ENCODE data around the gene ANO10. TPM values are rescaled to one million over a fixed set of nuclear protein-coding genes. Genes with fewer than 3 reads are reported as not detected.
A peak's percentile ranks its signal among the peaks of the same experiment; 100 is the strongest.
"Not testable (repeated sequence)": the region's sequence is repeated elsewhere in the genome, so short reads cannot be mapped to it uniquely, and the experiment has no call there.

Gene ANO10
- total RNA-seq, 2 donors from 2014 or later: 9.6 to 11.3 TPM

GRCh38 chr3:43582866-43583265 is 38.9 kb downstream of the ANO10 start:
- TF ChIP-seq, protein P1, sequence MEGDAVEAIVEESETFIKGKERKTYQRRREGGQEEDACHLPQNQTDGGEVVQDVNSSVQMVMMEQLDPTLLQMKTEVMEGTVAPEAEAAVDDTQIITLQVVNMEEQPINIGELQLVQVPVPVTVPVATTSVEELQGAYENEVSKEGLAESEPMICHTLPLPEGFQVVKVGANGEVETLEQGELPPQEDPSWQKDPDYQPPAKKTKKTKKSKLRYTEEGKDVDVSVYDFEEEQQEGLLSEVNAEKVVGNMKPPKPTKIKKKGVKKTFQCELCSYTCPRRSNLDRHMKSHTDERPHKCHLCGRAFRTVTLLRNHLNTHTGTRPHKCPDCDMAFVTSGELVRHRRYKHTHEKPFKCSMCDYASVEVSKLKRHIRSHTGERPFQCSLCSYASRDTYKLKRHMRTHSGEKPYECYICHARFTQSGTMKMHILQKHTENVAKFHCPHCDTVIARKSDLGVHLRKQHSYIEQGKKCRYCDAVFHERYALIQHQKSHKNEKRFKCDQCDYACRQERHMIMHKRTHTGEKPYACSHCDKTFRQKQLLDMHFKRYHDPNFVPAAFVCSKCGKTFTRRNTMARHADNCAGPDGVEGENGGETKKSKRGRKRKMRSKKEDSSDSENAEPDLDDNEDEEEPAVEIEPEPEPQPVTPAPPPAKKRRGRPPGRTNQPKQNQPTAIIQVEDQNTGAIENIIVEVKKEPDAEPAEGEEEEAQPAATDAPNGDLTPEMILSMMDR (IDR thresholded peaks at IDR 0.05): no peak
- Histone ChIP-seq H3K27ac (peak overlapping the region in 1 of 2 donors; percentile 40), H3K4me1 (peaks cover 0 to 8% of the 10 kb centered on the region in 2 donors), H3K27me3 (no peaks in the 10 kb centered on the region), H3K9me3 (no peaks in the 10 kb centered on the region), H3K36me3 (no peaks in the 10 kb centered on the region), H3K4me3 (no peak overlapping the region)
- DNase-seq (ENCODE audit: low spot score): no peak

DNA sequence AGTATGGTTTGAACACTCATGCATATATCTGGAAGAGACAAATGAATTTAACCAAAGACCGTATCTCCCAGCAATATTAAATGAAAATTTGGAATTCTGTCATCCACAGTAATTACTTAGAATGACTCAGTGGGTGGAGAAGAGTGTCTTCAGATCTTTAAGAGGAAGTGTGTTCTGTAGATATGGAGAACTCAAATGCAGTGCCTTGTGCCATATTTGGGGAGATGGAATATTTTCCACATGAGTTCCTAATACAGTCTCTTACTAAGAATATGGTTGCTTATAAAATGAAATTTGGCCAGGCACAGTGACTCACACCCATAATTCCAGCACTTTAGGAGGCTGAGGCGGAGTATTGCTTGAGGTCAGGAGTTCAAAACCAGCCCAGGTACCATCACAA is 40.5 kb downstream of the ANO10 start:
- no peaks in the 10 kb centered on the region for H3K27me3 ChIP-seq
- H3K4me1 ChIP-seq: peaks cover 0 to 8% of the 10 kb centered on the region in 2 donors
- H3K36me3 ChIP-seq: peaks cover 8% of the 10 kb centered on the region

GRCh38 chr3:43580181-43580580 is 41.6 kb downstream of the ANO10 start:
- no peak overlapping the region for H3K27ac ChIP-seq
- peaks cover 10% of the 10 kb centered on the region for H3K36me3 ChIP-seq
- TF ChIP-seq, protein P1 (IDR thresholded peaks at IDR 0.05): no peak
- no peaks in the 10 kb centered on the region for H3K27me3 ChIP-seq
- H3K4me3 ChIP-seq: no peak overlapping the region
- H3K4me1 ChIP-seq: peaks cover 0 to 8% of the 10 kb centered on the region in 2 donors
- H3K9me3 ChIP-seq: no peaks in the 10 kb centered on the region
- no peak for DNase-seq (ENCODE audit: low spot score)

More for the DNA sequence above, 40.5 kb downstream of the ANO10 start:
- H3K9me3 ChIP-seq: no peaks in the 10 kb centered on the region
- no peak overlapping the region for H3K27ac ChIP-seq
- H3K4me3 ChIP-seq: no peak overlapping the region
- DNase-seq (ENCODE audit: low spot score): no peak
- TF ChIP-seq, protein P1 (IDR thresholded peaks at IDR 0.05): no peak

DNA sequence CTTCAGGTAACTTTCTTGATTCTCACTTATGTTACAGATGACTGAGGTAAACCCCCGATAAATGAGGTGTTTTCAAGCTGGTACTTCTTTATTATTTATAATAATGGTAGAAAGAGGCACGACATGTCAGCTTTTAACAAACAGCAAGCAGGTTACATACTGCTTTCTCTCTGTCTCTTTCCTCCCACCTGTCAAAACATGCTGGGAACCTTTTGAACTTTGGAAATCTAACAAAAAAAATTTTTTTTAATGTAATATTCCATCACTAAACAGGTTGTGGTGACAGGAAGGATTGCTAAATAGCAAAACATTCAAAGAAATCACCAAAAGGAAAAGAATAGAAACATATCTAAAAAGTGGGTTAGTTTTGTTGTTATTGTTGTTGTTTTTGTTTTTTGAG is 48.2 kb downstream of the ANO10 start:
- Histone ChIP-seq H3K4me3 (no peak overlapping the region), H3K4me1 (no peaks in the 10 kb centered on the region), H3K27me3 (no peaks in the 10 kb centered on the region), H3K27ac (no peak overlapping the region), H3K36me3 (peaks cover 10% of the 10 kb centered on the region), H3K9me3 (no peaks in the 10 kb centered on the region)
- TF ChIP-seq, protein P1 (IDR thresholded peaks at IDR 0.05): no peak
- no peak for DNase-seq (ENCODE audit: low spot score)

GRCh38 chr3:43565661-43566341 is 56.0 kb downstream of the ANO10 start:
- H3K9me3 ChIP-seq; H3K4me3 ChIP-seq; H3K27ac ChIP-seq; H3K27me3 ChIP-seq; H3K4me1 ChIP-seq; H3K36me3 ChIP-seq; DNase-seq (ENCODE audit: low spot score): not testable (repeated sequence)

- H3K27me3 ChIP-seq: no peaks in the 10 kb centered on the region
- no peak for DNase-seq (ENCODE audit: low spot score)
- no peak overlapping the region for H3K4me3 ChIP-seq
- no peaks in the 10 kb centered on the region for H3K36me3 ChIP-seq
- H3K27ac ChIP-seq: no peak overlapping the region
- no peaks in the 10 kb centered on the region for H3K4me1 ChIP-seq
- no peaks in the 10 kb centered on the region for H3K9me3 ChIP-seq
- TF ChIP-seq, protein P1 (IDR thresholded peaks at IDR 0.05): no peak
Measured at GRCh38 chr3:43559961-43560360, 61.9 kb downstream of the ANO10 start.
